Neuronal stem cell (in vitro differentiated cells): ENCODE results near the gene ERC1.
"Not testable (repeated sequence)": the region's sequence is repeated elsewhere in the genome, so short reads cannot be mapped to it uniquely, and the experiment has no call there.

Source experiments
- DNase-seq: peaks from one replicate; pipeline ENCODE4 v3.0.0-alpha.2; 2013; ENCODE audit warnings: low spot score
- H2AFZ ChIP-seq: one replicate; pipeline ENCODE4 v1.6.1; 2013; ENCODE audit warnings: mild to moderate bottlenecking, low read length, inconsistent platforms
- H2AK5ac ChIP-seq: 2 replicates; pipeline ENCODE4 v1.6.1; 2013; ENCODE audit warnings: low read depth, mild to moderate bottlenecking, inconsistent platforms, low read length, moderate library complexity, mixed read lengths
- H2BK120ac ChIP-seq: 2 replicates; pipeline ENCODE4 v1.6.1; 2013; ENCODE audit warnings: low read depth, mild to moderate bottlenecking, inconsistent platforms, low read length, moderate library complexity, mixed read lengths
- H2BK12ac ChIP-seq: one replicate; pipeline ENCODE4 v1.6.1; 2013; ENCODE audit warnings: low read length, inconsistent platforms
- H2BK15ac ChIP-seq: 2 replicates; pipeline ENCODE4 v1.6.1; 2013; ENCODE audit warnings: mild to moderate bottlenecking, low read length, inconsistent platforms, mixed read lengths
- H2BK5ac ChIP-seq: one replicate; pipeline ENCODE4 v1.6.1; 2013; ENCODE audit warnings: inconsistent platforms, mild to moderate bottlenecking, low read length, moderate library complexity
- H3K14ac ChIP-seq: one replicate; pipeline ENCODE4 v1.6.1; 2013; ENCODE audit warnings: low read length, inconsistent platforms
- H3K18ac ChIP-seq: 2 replicates; pipeline ENCODE4 v1.6.1; 2013; ENCODE audit warnings: low read length, inconsistent platforms
- H3K23ac ChIP-seq: 2 replicates; pipeline ENCODE4 v1.6.1; 2013; ENCODE audit warnings: low read depth, mild to moderate bottlenecking, mixed read lengths, low read length, inconsistent platforms; ENCODE audit not compliant: poor library complexity
- H3K27ac ChIP-seq: replicated peaks from 3 replicates; pipeline ENCODE4 v1.5.1; 2013; ENCODE audit warnings: low read length, inconsistent platforms
- H3K27me3 ChIP-seq, 3 experiments: 2 replicates each; pipeline ENCODE4 v1.6.1; 2013; ENCODE audit warnings: low read length in 3 of 3, mild to moderate bottlenecking in 2 of 3, inconsistent platforms in 1 of 3, low read depth in 1 of 3, mixed read lengths in 1 of 3, moderate library complexity in 1 of 3; ENCODE audit not compliant: control insufficient read depth in 3 of 3, insufficient read depth in 3 of 3
- H3K36me3 ChIP-seq, 2 donors: replicated peaks in 1 of 2; 2 replicates each; pipeline ENCODE4 v1.6.1; 2013; ENCODE audit warnings: low read length in 2 of 2; ENCODE audit not compliant: control insufficient read depth in 2 of 2, insufficient read depth in 2 of 2
- H3K4ac ChIP-seq: 2 replicates; pipeline ENCODE4 v1.6.1; 2013; ENCODE audit warnings: inconsistent platforms, mild to moderate bottlenecking, low read length, moderate library complexity
- H3K4me1 ChIP-seq, 2 donors: 1 replicate in 1 of 2; 2 replicates in 1 of 2; pipeline ENCODE4 v1.6.1; 2013; ENCODE audit warnings: low read length in 2 of 2, low read depth in 1 of 2; ENCODE audit not compliant: control insufficient read depth in 2 of 2, insufficient read depth in 1 of 2
- H3K4me2 ChIP-seq: one replicate; pipeline ENCODE4 v1.6.1; 2013; ENCODE audit warnings: mild to moderate bottlenecking, low read length, inconsistent platforms; ENCODE audit not compliant: insufficient read depth, poor library complexity, severe bottlenecking
- H3K4me3 ChIP-seq, 2 donors: 2 replicates each; pipeline ENCODE4 v1.5.1; 2013; ENCODE audit warnings: low read length in 2 of 2, mild to moderate bottlenecking in 2 of 2, inconsistent platforms in 1 of 2, moderate library complexity in 1 of 2
- H3K79me1 ChIP-seq: one replicate; pipeline ENCODE4 v1.6.1; 2013; ENCODE audit warnings: low read depth, mild to moderate bottlenecking, inconsistent platforms, low read length, moderate library complexity
- H3K9ac ChIP-seq: one replicate; pipeline ENCODE4 v1.6.1; 2013; ENCODE audit warnings: mild to moderate bottlenecking, low read depth, low read length, inconsistent platforms; ENCODE audit not compliant: poor library complexity
- H3K9me3 ChIP-seq, 2 donors: replicated peaks in 1 of 2; 2 replicates each; pipeline versions ENCODE3 to v1.6.1; 2013; ENCODE audit warnings: low read length in 2 of 2, mild to moderate bottlenecking in 2 of 2, inconsistent platforms in 1 of 2, low read depth in 1 of 2, mixed read lengths in 1 of 2, moderate library complexity in 1 of 2; ENCODE audit not compliant: control insufficient read depth in 2 of 2, insufficient read depth in 1 of 2
- H4K8ac ChIP-seq: one replicate; pipeline ENCODE4 v1.6.1; 2013; ENCODE audit warnings: low read depth, mild to moderate bottlenecking, inconsistent platforms, low read length, moderate library complexity
- H4K91ac ChIP-seq: one replicate; pipeline ENCODE4 v1.6.1; 2013; ENCODE audit warnings: low read length, low read depth, mild to moderate bottlenecking, inconsistent platforms; ENCODE audit not compliant: poor library complexity
- WGBS, 2 donors: extraction: QIAGEN DNeasy Blood & Tissue Kit; methylation state at CpG; one replicate each; pipeline ENCODE4 v1.1.7; 2013; ENCODE audit warnings: missing lambda C conversion rate in 2 of 2, mixed read lengths in 1 of 2; ENCODE audit not compliant: insufficient read length in 2 of 2, insufficient replicate concordance in 1 of 2; ENCODE audit errors: extremely low coverage in 2 of 2; 5-methylcytosine and 5-hydroxymethylcytosine counted together

Gene ERC1

GRCh38 chr12:1208719-1209118 is 217.7 kb downstream of the ERC1 start:
- not testable (repeated sequence) for H3K4ac ChIP-seq, H3K27me3 ChIP-seq, DNase-seq, H2BK12ac ChIP-seq, H3K9ac ChIP-seq, H3K4me2 ChIP-seq, H3K27ac ChIP-seq, H3K9me3 ChIP-seq, H2BK120ac ChIP-seq, H2AK5ac ChIP-seq, H3K23ac ChIP-seq, H4K8ac ChIP-seq, H4K91ac ChIP-seq, H3K4me3 ChIP-seq, H3K18ac ChIP-seq, H2BK5ac ChIP-seq, H3K79me1 ChIP-seq, H3K4me1 ChIP-seq, H2AFZ ChIP-seq, H3K14ac ChIP-seq, H2BK15ac ChIP-seq, H3K36me3 ChIP-seq
- no CpG with 5 or more reads among the region's 5 CpGs for WGBS, 2 donors

GRCh38 chr12:1212526-1212925 is 221.5 kb downstream of the ERC1 start:
- Histone ChIP-seq H2BK5ac (no peak overlapping the region), H3K23ac (no peak overlapping the region), H3K18ac (no peak overlapping the region), H3K79me1 (no peaks in the 10 kb centered on the region), H3K27ac (no peak overlapping the region), H2BK15ac (no peak overlapping the region), H2BK120ac (no peak overlapping the region), H3K4me2 (no peak overlapping the region), H3K9ac (no peak overlapping the region), H3K9me3 (no peaks in the 10 kb centered on the region), H4K91ac (no peak overlapping the region), H2AFZ (no peak overlapping the region), H3K27me3 (no peaks in the 10 kb centered on the region), H3K4me3 (no peak overlapping the region), H2BK12ac (no peak overlapping the region), H3K4ac (no peak overlapping the region), H3K14ac (no peak overlapping the region), H4K8ac (no peak overlapping the region), H3K36me3 (no peaks in the 10 kb centered on the region), H3K4me1 (peaks cover 0 to 11% of the 10 kb centered on the region in 2 donors), H2AK5ac (no peak overlapping the region)
- no peak for DNase-seq
- WGBS, 2 donors, result no CpG with 5 or more reads among the region's 8 CpGs

GRCh38 chr12:1213205-1213604 is 222.2 kb downstream of the ERC1 start:
- Histone ChIP-seq H3K14ac (no peak overlapping the region), H4K8ac (no peak overlapping the region), H3K4me3 (no peak overlapping the region), H3K4ac (no peak overlapping the region), H3K27ac (no peak overlapping the region), H2BK12ac (no peak overlapping the region), H2BK15ac (no peak overlapping the region), H3K9ac (no peak overlapping the region), H2AK5ac (no peak overlapping the region), H3K18ac (no peak overlapping the region), H3K23ac (no peak overlapping the region), H3K79me1 (no peaks in the 10 kb centered on the region), H3K4me2 (no peak overlapping the region), H3K4me1 (peaks cover 0 to 15% of the 10 kb centered on the region in 2 donors), H2BK120ac (no peak overlapping the region), H3K27me3 (no peaks in the 10 kb centered on the region), H3K36me3 (no peaks in the 10 kb centered on the region), H2AFZ (no peak overlapping the region), H3K9me3 (no peaks in the 10 kb centered on the region), H2BK5ac (no peak overlapping the region), H4K91ac (no peak overlapping the region)
- no peak for DNase-seq
- WGBS, 2 donors, result no CpG with 5 or more reads among the region's 6 CpGs

GRCh38 chr12:1213618-1214205 is 222.7 kb downstream of the ERC1 start:
- Histone ChIP-seq H2BK120ac (no peak overlapping the region), H3K4me1 (peaks cover 0 to 15% of the 10 kb centered on the region in 2 donors), H3K27me3 (no peaks in the 10 kb centered on the region), H3K36me3 (no peaks in the 10 kb centered on the region), H3K4ac (no peak overlapping the region), H4K8ac (no peak overlapping the region), H3K4me3 (no peak overlapping the region), H2BK5ac (no peak overlapping the region), H3K27ac (no peak overlapping the region), H4K91ac (no peak overlapping the region), H2BK15ac (no peak overlapping the region), H3K18ac (no peak overlapping the region), H3K9me3 (no peaks in the 10 kb centered on the region), H3K23ac (no peak overlapping the region), H2BK12ac (no peak overlapping the region), H3K9ac (no peak overlapping the region), H2AK5ac (no peak overlapping the region), H3K14ac (no peak overlapping the region), H3K79me1 (no peaks in the 10 kb centered on the region), H2AFZ (no peak overlapping the region), H3K4me2 (no peak overlapping the region)
- no CpG with 5 or more reads among the region's 7 CpGs for WGBS, 2 donors
- DNase-seq, result no peak
